GM12873 (cell line): ENCODE measurements around the gene AK1.

Experiments used
- TF ChIP-seq, protein P1 (sequence below): IDR thresholded peaks from 2 replicates; pipeline ENCODE4 v1.5.1; 2012; ENCODE audit warnings: low read depth, mild to moderate bottlenecking, moderate library complexity, low read length, control low read depth; ENCODE audit not compliant: insufficient read depth; ENCODE audit errors: missing control alignments

Gene AK1

DNA sequence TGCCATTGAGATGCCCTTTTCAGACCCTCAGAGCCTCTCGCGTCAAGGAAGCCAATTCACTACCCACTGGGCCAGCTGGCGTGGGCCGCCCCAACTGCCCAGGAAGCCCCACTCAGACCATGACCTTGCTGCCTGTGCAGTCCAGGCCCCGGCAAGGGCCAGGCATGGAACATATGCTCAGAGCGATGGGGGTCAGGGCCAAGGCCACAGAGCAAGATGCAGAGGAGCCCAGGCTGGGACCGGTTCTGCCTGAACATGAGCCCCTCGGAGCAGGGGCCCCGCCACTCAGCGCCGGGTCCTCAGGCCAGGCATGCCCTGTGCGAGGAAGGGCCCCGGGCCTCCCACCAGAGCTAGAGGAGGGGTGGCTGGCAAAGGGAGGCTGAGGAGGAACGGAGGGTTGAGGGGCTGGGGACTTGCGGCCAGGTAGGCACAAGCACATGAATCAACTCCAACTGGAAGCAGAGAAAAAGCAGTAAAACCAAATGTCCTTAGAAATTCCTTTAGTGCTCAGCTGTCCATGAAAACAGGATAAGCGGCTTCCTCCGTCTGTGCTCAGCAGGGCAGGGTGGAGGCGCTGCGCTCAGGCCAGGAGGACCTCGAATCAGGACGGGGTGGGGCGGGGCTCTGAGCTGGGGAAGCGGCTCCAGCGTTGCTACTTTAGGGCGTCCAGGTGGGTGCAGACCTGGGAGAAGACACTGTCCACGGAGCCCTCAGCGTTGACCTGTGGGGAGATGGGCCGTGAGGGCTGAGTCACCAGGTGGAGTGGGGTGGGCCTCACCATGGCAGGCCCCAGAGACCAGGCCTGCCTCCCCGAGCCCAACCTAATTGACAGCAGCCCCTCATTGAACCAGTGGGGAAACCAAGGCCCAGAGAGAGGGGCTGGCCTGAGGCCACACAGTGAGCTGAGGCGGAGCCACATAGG lies 9.9 kb downstream of the AK1 start:
- TF ChIP-seq, protein P1, sequence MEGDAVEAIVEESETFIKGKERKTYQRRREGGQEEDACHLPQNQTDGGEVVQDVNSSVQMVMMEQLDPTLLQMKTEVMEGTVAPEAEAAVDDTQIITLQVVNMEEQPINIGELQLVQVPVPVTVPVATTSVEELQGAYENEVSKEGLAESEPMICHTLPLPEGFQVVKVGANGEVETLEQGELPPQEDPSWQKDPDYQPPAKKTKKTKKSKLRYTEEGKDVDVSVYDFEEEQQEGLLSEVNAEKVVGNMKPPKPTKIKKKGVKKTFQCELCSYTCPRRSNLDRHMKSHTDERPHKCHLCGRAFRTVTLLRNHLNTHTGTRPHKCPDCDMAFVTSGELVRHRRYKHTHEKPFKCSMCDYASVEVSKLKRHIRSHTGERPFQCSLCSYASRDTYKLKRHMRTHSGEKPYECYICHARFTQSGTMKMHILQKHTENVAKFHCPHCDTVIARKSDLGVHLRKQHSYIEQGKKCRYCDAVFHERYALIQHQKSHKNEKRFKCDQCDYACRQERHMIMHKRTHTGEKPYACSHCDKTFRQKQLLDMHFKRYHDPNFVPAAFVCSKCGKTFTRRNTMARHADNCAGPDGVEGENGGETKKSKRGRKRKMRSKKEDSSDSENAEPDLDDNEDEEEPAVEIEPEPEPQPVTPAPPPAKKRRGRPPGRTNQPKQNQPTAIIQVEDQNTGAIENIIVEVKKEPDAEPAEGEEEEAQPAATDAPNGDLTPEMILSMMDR = no peak

GRCh38 chr9:127866535-127866934 lies 10.9 kb downstream of the AK1 start:
- TF ChIP-seq, protein P1 = no peak

- TF ChIP-seq, protein P1 = no peak
Measured at GRCh38 chr9:127865645-127866464, 11.6 kb downstream of the AK1 start.

- TF ChIP-seq, protein P1 = no peak
Measured at GRCh38 chr9:127863191-127863621, 14.3 kb downstream of the AK1 start.

DNA sequence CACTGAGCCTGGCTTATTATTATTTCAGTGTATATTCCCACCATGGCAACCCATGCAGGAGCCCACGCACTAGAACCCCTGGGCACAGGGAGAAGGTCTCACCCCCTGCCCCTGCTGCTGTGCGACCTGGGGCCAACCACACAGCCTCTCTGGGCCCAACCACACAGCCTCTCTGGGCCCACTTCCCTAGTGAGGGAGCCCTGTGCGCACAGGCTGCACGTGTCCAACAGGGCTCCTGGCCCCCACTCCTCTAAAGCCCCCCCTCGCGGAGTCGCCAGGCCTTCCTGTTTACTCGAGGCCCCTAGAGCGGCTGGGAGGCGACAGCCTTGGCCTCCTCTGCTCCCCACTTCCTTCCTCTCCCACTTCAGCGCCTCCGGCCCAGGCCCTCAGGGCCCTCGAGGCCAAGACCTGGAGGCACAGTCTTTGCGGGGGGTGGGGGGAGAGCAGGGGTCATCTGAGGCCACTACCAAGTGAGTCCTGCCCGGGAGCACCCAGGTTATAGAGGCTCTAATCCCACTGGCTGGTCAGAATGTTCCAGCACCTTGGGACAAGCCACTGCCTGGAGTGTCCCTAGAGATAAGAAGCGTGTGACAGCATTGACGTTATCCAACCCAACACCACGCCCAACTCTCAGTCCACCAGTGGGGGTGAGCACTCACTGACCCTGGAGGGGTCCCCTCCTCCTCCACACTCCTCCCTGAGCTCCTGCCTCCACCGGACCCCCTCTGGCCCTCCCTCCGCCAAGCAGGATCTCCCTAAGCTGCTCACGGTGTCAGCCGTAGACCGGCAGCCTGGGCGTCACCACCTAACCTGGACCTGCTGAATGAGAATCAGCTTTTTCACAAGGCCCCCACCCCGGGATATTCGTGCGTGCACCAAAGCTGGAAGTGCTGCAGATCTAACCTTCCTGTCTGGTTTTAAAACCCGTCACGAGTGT lies 15.1 kb downstream of the AK1 start:
- TF ChIP-seq, protein P1 = no peak

GRCh38 chr9:127860779-127861178 lies 16.7 kb downstream of the AK1 start:
- TF ChIP-seq, protein P1 = no peak

DNA sequence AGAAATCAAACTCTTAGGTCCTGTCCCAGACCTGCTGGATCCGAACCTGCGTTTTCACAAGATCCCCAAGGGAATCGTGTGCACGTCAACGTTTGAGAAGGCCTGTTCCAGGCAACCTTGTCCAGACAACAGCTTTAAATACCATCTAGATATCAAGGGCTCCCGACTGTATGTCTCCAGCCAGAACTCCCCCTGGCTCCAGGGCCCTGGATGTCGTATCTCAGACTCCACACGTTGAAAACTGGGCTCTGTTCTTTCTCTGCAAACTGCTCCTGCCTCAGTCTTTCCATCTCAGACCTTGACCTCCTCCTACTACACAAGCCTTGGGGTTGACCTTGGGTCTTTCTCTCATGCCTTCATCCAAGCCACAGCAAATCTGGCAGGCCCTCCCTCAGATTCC lies 17.2 kb downstream of the AK1 start:
- TF ChIP-seq, protein P1 = no peak
